Pancreas (tissue), 10 donors: Measurements from ENCODE around the gene FTH1. TPM values are rescaled to one million over a fixed set of nuclear protein-coding genes. Genes with fewer than 3 reads are reported as not detected.

Experiments
- ATAC-seq, 4 donors: fragments of 200-7000 bp; cut with Tn5 transposase; one replicate each; pipeline versions ENCODE4 v1.8.0 to v1.9.1; 2020; ENCODE audit warnings: mild to moderate bottlenecking in 4 of 4, moderate library complexity in 4 of 4
- DNase-seq, 6 donors: peaks; one replicate each; pipeline ENCODE4 v3.0.0-alpha.2; 2020
- FAIRE-seq: peaks from 2 replicates; lab custom pipeline; 2012; peaks lifted over from hg19 to GRCh38; lab: Jason Lieb, UNC
- H3K27ac ChIP-seq, 4 donors: fragments of 200-600 bp; sonication (generic); 1 replicate in 3 of 4; 2 replicates in 1 of 4; pipeline versions ENCODE4 v1.5.0 to v1.8.0; 2020
- H3K27me3 ChIP-seq, 4 donors: fragments of 200-600 bp; one replicate each; pipeline ENCODE4 v1.8.0; 2021
- H3K36me3 ChIP-seq, 3 donors: fragments of 200-600 bp; sonication (generic) in 1 of 3; one replicate each; pipeline versions ENCODE4 v1.5.0 to v1.8.0; 2020 to 2021
- H3K4me1 ChIP-seq, 3 donors: fragments of 200-600 bp; one replicate each; pipeline ENCODE4 v1.8.0; 2021
- H3K4me3 ChIP-seq, 4 donors: fragments of 200-600 bp; sonication (generic) in 2 of 4; one replicate each; pipeline versions ENCODE4 v1.5.0 to v1.8.0; 2020 to 2021
- H3K9me3 ChIP-seq, 4 donors: fragments of 200-600 bp; one replicate each; pipeline ENCODE4 v1.8.0; 2021
- WGBS, 2 donors: extraction: QIAGEN DNeasy Blood & Tissue Kit; methylation state at CpG; one replicate each; pipeline ENCODE4 v1.1.7; 2013; 5-methylcytosine and 5-hydroxymethylcytosine counted together
- intact Hi-C, 3 donors: fragments of 100-400 bp; cut with DNase I; formaldehyde crosslinking; loops; one replicate each; pipeline versions ENCODE4 v1.11.1 to v1.14.2; 2022
- polyA plus RNA-seq, 2 donors: library from polyadenylated mRNA; stranded (reverse); fragments of 200-250 nt; gene quantifications; one replicate each; pipeline ENCODE4 v1.2.3, GENCODE V29; 2013
- total RNA-seq, 6 donors: library from RNA; stranded (reverse); fragmentation: NEBNext Ultra II Directional in 4 of 6; extraction: Animal tissue kit (Norgen Biotek cat#: 25700) in 4 of 6; gene quantifications; one replicate each; pipeline versions ENCODE4 v1.2.1 to v1.2.4, GENCODE V29; 2021 to 2023
- TF ChIP-seq, protein P1 (sequence below), 4 donors: fragments of 200-600 bp; sonication (generic) in 3 of 4; IDR thresholded peaks; one replicate each; pipeline versions ENCODE4 v1.5.0 to v1.8.0; 2021; ENCODE audit warnings: antibody characterized with exemption in 4 of 4
- donor health status: healthy with polysubstance abuse.
- donor health status: DM: no; HTN: no; CAD: no; lungs with moderate emphysema.
- donor health status: DM: no; HTN: no; CAD: no.
- donor health status: control.
- donor health status: control.
- donor health status: Bipolar disorder and iron deficiency.
- donor health status: DM: yes; HTN: yes; CAD: no.
- donor health status: DM: no; HTN: no; CAD: no.
- donor health status: DM: no; HTN: no; CAD: no.
- donor health status: DM: yes; HTN: yes; CAD: no.

FTH1 gene
- total and polyA plus RNA-seq, 8 donors, result 1,114 to 1,772 (median 1,396) TPM

DNA sequence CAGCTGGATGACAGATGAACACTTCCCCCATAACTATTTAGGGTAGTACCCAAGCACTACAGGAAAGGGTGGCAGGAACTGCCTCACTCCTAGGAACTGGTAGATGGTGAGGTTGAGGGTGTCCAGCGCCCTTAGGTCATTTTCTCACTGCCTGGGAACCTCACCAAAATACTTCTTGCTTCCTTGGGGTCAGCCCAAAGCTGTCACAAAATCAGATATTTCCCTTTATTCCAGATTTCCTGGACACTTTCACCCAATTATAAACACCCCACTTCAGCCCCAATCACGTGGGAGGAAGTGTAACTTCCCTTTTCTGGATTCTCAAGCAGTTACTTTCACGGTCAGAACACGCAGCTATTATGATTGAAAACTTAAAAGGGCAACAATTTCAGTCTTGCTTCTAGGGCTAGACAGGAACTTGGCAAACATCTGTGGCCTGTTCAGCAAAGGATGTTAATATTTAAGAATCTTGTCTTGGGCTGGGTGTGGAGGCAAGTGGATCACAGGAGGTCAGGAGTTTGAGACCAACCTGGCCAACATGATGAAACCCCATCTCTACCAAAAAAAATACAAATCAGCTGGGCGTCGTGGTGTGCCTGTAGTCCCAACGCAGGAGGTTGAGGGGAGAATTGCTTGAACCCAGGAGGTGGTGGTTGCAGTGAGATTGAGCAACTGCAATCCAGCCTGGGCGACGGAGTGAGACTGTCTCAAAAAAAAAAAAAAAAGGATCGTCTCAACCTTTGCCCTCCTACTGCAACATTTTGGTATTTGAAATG is 4.0 kb downstream of the FTH1 start:
- peak in 2 of 6 donors; percentile 23 to 41 for DNase-seq
- TF ChIP-seq, protein P1, sequence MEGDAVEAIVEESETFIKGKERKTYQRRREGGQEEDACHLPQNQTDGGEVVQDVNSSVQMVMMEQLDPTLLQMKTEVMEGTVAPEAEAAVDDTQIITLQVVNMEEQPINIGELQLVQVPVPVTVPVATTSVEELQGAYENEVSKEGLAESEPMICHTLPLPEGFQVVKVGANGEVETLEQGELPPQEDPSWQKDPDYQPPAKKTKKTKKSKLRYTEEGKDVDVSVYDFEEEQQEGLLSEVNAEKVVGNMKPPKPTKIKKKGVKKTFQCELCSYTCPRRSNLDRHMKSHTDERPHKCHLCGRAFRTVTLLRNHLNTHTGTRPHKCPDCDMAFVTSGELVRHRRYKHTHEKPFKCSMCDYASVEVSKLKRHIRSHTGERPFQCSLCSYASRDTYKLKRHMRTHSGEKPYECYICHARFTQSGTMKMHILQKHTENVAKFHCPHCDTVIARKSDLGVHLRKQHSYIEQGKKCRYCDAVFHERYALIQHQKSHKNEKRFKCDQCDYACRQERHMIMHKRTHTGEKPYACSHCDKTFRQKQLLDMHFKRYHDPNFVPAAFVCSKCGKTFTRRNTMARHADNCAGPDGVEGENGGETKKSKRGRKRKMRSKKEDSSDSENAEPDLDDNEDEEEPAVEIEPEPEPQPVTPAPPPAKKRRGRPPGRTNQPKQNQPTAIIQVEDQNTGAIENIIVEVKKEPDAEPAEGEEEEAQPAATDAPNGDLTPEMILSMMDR (IDR thresholded peaks at IDR 0.05), result no peak
- H3K27me3 ChIP-seq, result no peaks in the 10 kb centered on the region
- peak overlapping the region in 2 of 4 donors; percentile 99 for H3K27ac ChIP-seq
- WGBS, 2 donors, result 61 to 65% methylated on average over 10 of the region's 10 CpGs
- no peaks in the 10 kb centered on the region for H3K9me3 ChIP-seq
- peak in 1 of 4 donors; percentile 1 for ATAC-seq
- FAIRE-seq, result no peak
- H3K4me3 ChIP-seq, result peak overlapping the region in 1 of 4 donors; percentile 69
- peaks cover 0 to 27% (median 10%) of the 10 kb centered on the region in 3 donors for H3K36me3 ChIP-seq
- intact Hi-C loops, result no loop called here
- H3K4me1 ChIP-seq, result peaks cover 3 to 21% (median 8%) of the 10 kb centered on the region in 3 donors

DNA sequence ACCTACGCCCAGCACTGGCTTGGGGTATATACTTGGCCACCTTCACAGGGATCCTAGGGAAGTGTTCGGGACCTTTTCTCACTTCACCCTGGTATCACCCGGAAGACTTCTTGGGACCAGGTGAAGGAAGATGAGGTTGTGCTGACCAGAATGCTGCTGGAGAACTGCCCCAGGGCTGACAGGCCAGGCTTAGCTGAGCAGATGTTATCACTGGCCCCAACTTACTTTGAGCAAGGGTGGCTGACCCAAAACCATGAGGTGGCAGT is 4.5 kb downstream of the FTH1 start:
- WGBS, 2 donors, result 89 to 94% methylated on average over 3 of the region's 3 CpGs
- TF ChIP-seq, protein P1 (IDR thresholded peaks at IDR 0.05), result no peak

DNA sequence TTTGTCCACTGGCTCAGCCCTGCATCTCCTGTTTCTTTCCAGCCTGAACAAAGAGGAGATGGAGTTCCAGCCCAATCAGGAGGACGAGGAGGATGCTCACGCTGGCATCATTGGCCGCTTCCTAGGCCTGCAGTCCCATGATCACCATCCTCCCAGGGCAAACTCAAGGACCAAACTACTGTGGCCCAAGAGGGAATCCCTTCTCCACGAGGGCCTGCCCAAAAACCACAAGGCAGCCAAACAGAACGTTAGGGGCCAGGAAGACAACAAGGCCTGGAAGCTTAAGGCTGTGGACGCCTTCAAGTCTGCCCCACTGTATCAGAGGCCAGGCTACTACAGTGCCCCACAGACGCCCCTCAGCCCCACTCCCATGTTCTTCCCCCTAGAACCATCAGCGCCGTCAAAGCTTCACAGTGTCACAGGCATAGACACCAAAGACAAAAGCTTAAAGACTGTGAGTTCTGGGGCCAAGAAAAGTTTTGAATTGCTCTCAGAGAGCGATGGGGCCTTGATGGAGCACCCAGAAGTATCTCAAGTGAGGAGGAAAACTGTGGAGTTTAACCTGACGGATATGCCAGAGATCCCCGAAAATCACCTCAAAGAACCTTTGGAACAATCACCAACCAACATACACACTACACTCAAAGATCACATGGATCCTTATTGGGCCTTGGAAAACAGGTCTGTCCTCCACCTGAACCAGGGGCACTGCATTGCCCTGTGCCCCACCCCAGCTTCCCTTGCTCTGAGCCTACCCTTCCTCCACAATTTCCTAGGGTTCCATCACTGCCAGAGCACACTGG is 5.0 kb downstream of the FTH1 start:
- Histone ChIP-seq H3K9me3 (no peaks in the 10 kb centered on the region), H3K27me3 (no peaks in the 10 kb centered on the region), H3K4me1 (peaks cover 3 to 21% (median 6%) of the 10 kb centered on the region in 3 donors), H3K27ac (peak overlapping the region in 2 of 4 donors; percentile 99), H3K4me3 (no peak overlapping the region), H3K36me3 (peaks cover 0 to 27% (median 10%) of the 10 kb centered on the region in 3 donors)
- DNase-seq (peak in 2 of 6 donors; percentile 17 to 42), ATAC-seq (no peak), FAIRE-seq (no peak)
- 86 to 89% methylated on average over 12 of the region's 12 CpGs for WGBS, 2 donors
- intact Hi-C loops, result no loop called here
- TF ChIP-seq, protein P1 (IDR thresholded peaks at IDR 0.05), result no peak

More for the DNA sequence above, 4.5 kb downstream of the FTH1 start:
- Histone ChIP-seq H3K9me3 (no peaks in the 10 kb centered on the region), H3K36me3 (peaks cover 0 to 27% (median 10%) of the 10 kb centered on the region in 3 donors), H3K4me1 (peaks cover 3 to 21% (median 6%) of the 10 kb centered on the region in 3 donors), H3K27me3 (no peaks in the 10 kb centered on the region), H3K27ac (peak overlapping the region in 2 of 4 donors; percentile 99), H3K4me3 (no peak overlapping the region)
- DNase-seq, result peak in 1 of 6 donors; percentile 48
- intact Hi-C loops, result no loop called here
- FAIRE-seq, result no peak
- no peak for ATAC-seq

DNA sequence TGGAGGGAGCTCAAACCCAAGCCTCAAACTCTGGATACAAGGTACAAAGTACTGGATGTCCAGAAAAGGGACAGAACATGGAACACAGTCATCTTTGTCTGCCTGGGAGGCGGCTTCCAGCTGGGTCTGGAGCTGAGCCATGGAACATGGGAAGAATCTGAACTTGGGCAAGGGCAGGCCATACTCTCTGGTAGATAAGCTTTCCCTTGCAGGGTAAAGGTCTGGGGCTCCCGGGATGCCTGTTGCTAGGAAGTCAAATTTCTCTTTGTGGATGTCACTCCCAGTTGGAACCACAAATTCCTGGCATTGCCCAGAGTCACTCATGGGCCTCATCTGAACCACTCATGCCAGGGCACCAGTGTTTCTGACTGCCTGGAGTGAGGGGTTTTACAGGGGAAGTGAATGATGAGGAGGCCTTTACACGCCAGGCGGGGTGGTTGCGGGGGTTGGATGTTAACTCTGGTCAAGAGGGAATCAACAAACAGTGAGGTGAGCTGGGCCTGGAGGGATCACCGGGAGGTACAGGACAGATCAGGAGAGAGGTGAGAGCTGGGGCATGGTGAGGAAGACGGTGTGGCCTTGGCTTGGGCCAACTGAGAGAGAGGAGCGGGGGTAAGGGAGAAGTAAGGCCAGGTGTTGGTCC is 5.7 kb downstream of the FTH1 start:
- peaks cover 3 to 21% (median 6%) of the 10 kb centered on the region in 3 donors for H3K4me1 ChIP-seq
- H3K9me3 ChIP-seq, result no peaks in the 10 kb centered on the region
- DNase-seq (peak in 3 of 6 donors; percentile 27 to 67 (median 66)), FAIRE-seq (no peak), ATAC-seq (peak in 3 of 4 donors; percentile 22 to 49 (median 27))
- TF ChIP-seq, protein P1 (IDR thresholded peaks at IDR 0.05), result no peak
- H3K27ac ChIP-seq, result no peak overlapping the region
- H3K36me3 ChIP-seq, result peaks cover 0 to 27% (median 10%) of the 10 kb centered on the region in 3 donors
- H3K4me3 ChIP-seq, result no peak overlapping the region
- intact Hi-C loops, result no loop called here
- 60 to 63% methylated on average over 8 of the region's 8 CpGs for WGBS, 2 donors
- no peaks in the 10 kb centered on the region for H3K27me3 ChIP-seq
